HG03442 (cell line): ENCODE measurements around the gene EXTL2.
"Not testable (repeated sequence)": the region's sequence is repeated elsewhere in the genome, so short reads cannot be mapped to it uniquely, and the experiment has no call there.

Experiments
- ATAC-seq: cut with Tn5 transposase; IDR thresholded peaks from one replicate; pipeline ENCODE4 v1.9.1; 2021; ENCODE audit warnings: mild to moderate bottlenecking, moderate library complexity; ENCODE audit not compliant: unreplicated experiment

The EXTL2 gene, protein sequence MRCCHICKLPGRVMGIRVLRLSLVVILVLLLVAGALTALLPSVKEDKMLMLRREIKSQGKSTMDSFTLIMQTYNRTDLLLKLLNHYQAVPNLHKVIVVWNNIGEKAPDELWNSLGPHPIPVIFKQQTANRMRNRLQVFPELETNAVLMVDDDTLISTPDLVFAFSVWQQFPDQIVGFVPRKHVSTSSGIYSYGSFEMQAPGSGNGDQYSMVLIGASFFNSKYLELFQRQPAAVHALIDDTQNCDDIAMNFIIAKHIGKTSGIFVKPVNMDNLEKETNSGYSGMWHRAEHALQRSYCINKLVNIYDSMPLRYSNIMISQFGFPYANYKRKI

DNA sequence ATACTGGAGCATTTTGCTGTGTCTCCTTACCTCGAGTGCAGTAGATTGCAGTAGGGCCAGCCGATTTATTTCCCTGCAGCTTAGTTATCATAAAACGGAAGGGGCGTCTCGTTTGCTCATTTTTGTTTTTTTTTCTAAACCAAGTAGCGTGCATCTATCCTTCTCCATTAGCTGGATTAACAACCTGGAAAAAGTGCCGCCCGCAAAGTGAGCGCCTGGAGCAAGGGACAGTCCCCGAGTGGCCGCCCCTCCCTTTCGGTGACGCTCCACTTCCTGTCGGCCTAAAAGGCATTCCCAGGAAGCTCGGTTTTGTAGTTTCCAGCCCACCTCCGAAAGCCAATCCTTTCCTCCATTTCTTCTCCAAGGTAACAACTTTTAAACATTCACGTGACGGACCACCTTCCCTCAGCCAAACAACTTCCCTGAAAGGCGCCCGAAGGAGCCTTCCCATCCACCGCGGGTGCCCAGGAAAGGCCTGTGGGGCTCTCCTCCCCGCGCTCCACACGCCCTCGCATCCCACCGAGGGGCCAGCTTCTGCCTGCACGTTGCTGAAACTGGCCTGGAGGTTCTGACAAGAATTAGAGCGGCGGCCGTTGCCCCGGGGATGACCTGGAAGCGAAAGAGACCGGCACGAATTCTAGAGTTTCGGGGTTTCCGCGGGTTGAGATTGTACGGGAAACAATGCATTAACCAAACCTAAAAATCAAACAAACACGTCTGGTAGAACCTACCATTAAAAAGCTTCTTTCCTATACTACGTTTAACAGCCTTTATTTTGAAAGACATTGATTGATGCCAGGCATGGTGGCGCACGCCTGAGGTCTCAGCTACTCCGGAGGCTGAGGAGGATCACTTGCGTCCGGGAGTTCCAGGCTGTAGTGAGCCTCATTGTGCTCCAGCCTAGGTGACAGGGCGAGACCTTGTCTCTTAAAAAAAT is at the start of gene EXTL2:
Gene EXTL2, minus strand, starts transcription at position 240 of the 937 bp plus-strand sequence. CDS start 6,085 bp downstream, outside the sequence.
- ATAC-seq: peak; percentile 34

DNA sequence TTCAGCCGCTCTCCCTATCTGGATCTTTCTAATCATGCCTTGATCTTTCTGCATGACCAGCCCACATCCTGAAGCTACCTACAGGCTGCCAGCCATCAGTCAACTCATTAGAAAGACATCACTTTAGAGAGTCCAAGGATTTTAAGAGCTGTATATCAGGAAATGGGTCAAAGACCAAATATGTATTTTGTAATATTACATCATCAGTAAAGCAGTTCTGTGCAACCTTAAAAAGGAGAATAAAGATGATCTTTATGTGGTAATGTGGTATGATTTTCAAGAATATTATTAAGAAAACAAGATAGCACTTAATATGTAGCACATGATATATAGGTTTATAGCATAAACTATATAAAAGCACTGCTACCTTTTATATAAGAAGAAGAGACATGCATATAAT is 48.9 kb upstream of the EXTL2 start:
- no peak for ATAC-seq

DNA sequence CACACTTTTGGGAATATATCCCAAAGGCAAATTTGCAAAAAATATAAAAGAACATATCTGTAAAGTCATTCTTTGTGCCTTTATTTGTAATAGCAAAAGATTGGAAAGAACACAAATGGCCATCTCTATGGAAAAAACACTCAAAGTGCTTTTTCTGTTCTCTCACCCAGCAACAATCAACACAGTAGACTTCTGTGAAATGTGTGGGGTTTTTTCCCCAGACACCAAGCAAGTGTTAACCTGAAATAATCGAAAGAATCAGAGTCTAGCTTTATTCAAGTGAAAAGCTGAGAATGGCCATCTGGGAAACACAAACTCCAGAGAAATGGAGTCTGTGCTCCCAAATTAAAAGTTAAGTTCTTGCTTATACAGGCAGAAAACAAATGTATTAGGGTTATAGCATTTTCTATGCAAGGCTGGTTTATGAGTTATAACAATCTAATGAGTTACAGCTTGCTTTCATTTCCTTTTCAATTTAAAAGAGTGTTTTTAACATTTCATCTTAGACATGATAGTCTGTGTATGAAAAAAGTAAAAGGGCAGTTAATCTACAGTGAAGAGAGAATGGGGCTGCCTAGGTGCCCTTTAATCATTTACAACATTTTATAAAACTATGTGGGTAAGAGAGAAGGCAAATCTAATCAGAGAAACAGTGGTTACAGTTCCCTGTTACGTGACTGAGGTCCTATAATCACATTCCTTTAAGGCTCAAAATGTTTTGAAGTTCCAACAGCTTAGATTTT is 47.8 kb upstream of the EXTL2 start:
- ATAC-seq: no peak

DNA sequence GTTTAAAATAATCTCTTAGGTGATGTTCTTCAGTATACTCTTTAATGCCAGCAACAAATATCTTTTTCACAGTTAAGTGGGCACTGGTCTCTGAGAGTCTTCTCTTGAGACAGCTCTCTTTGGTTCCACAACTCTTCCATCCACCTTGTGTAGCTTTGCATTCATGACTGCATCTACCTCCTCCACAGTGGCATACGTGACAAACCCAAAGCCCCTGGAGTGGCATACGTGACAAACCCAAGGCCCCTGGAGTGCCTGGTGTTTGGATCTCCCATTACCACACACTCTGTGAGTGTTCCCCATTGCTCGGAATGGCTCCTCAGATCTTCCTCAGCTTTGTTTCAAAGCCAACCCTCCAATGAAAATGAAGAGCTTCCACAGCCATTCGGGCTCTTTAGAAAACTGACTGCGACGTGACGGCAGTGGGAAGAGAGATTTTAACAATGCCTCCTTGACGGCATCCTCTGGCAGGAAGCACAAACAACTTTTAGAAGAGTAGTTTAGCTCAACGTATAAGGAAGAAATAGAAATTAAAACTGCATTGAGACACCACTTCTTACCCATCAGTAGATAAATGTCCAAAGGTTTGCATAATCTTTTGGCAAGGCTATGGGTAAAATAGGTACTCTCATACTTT is 47.1 kb upstream of the EXTL2 start:
- ATAC-seq: no peak

DNA sequence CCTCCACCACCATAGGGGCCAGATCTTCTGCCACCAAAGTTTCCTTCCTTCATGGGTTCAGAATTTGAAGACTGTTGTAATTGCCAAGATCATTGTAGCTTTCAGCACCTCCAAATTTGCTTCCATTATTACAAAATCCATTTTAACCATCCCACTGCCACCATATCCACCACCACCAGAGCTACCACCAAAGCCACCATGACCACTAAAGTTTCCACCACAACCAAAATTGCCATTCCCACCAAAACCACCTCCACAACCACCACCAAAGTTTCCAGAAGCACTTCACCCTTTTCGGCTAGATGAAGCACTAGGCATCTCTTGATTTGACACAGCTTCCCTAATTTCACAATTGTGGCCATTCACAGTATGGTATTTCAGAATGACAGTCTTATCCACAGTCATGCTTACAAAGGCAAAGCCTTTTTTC is 46.5 kb upstream of the EXTL2 start:
- peak; percentile 55 for ATAC-seq

DNA sequence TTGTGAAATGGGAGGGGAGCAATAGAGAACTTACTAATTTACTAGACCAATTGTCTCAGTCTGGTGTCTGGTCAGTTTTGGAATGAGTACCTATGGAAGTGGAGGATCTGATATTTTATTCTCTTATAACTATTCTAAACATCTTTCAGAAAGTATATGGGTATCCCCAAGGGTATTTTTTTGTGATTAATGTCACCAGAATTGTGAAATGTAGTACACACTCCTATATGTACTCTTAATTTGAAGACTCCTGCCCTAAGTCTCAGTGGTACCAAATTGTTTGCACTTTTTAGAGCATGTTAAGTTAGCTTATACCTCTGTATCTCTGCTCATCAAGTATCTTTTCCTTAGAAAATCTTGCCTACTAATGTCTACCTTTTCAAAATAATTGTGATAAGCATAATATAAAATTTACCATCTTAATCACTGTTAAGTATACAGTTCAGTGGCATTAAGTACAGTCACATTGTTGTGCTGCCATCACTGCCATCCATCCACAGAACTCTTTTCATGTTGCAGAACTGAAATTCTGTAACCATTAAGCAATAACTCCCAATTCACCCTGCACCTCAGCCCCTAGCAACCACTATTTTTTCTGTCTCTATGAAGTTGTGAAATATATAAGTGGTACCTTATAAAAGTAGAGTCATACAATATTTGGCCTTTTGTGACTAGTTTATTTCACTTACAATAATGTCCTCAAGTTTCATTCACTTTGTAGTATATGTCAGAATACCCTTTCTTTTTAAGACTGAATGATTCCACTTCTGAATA is 41.7 kb upstream of the EXTL2 start:
- ATAC-seq: no peak

DNA sequence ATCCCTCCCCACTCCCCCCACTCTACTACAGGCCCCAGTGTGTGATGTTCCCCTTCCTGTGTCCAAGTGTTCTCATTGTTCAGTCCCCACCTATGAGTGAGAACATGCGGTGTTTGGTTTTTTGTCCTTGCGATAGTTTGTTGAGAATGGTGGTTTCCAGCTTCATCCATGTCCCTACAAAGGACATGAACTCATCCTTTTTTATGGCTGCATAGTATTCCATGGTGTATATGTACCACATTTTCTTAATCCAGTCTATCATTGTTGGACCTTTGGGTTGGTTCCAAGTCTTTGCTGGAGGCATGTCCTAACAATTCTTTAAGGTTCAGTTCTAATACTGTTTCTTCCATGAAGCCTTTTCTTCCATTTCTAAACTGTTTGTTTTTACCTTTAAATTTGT is 38.9 kb upstream of the EXTL2 start:
- not testable (repeated sequence) for ATAC-seq

DNA sequence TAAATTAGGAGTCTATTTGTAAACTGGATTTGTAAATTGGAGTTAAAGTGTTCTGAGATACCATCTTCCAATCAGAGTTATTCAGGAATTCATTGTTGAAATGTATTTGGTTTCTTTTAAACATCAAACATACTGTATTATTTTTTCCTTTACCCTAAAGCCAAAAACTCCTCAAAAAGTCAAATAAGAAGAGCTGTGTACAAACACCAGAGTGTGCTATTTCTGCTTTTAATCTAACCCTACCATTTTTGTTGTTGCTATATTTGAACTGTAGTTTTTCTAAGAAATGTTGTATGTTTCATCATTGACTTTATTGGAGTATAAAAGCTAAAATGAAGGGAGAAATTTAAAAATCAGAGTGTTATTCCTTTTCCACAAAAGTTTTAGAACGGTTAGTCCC is 37.1 kb upstream of the EXTL2 start:
- no peak for ATAC-seq

DNA sequence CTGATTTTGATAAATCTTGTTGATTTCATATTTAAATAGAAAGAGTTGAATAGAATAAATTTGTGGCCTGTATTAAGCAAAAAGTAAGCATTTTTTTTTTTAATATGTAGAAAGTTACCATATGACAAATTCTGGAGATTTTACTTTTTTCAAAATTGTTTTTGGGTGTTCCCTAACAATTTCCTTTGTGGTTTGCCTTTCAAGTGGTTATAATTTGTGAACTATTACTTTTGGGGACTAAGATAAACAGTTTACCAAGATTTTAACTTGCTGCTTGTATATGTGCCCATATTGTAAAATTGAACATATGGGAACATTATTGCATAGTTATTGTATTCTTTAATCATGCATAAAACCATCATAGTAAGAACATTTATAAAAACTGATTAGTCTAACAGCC is 35.9 kb upstream of the EXTL2 start:
- no peak for ATAC-seq

DNA sequence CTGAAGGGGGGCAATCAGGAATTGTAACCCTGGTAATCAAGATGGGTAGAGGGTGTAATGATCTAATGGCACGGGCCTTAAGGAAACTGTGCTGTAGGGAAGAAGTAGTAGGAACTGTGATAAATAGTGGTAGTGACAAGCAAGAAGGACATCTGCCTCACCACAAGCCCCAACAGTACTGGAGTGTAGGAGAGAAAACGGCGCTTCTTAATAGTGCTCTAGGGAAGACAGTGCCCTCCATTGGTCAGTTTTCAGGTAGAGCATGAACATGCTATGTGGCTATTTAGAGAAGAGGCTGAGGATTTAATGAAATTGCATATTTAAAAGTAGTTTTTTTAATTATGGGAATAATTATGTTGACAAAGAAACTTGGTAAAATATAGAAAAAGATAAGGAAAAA is 33.5 kb upstream of the EXTL2 start:
- ATAC-seq: no peak

DNA sequence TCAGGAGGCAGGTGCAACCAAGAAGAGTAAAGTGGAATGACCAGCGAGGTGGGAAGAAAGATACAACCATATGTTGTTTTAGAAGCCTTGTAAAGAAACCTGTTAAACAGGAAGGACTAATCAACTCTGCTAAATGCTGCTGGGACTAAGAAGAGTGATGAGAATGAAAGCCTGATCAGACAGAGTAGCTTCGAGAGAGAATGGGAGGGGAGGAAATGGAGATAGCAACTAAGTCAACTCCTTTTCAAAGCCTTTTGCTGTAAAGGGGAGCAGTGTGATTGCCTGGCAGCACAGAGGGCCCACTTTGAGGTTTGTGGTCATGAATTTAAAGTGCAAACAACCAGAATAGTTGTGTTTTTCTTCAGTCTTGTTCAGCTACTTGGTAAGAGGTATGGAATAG is 32.6 kb upstream of the EXTL2 start:
- ATAC-seq: no peak

DNA sequence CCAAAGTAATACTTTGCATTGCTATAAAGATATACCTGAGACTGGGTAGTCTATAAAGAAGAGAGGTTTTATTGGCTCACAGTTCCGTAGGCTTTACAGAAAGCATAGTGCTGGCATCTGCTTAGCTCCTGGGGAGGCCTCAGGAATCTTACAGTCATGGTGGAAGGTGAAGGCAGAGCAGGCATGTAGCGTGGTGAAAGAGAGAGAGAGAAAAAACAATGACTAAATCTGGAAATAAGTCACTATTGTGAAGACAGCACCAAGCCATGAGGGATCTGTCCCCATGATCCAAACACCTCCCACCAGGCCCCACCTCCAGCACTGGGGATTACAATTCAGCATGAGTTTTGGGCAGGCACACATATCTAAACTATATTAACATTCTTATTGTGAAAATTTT is 31.6 kb upstream of the EXTL2 start:
- no peak for ATAC-seq

DNA sequence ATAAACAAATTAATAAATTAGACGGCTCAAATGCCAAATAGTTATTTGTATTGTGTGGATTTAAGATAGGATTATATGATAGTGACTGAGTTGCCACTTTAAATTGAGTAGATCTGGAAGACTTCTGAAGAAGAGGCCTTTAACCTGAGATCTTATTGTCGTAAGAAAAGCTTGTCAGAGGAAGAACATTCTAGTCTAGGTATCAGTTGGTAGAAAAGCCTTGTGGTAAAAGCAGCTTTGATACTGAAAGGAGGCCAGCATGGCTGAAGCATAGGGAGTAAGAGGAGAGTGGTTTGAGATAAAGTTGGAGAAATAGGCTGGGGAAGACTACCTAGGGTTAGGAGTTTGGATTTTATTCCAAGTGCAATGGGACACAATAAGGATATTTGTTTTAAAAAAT is 30.3 kb upstream of the EXTL2 start:
- ATAC-seq: no peak

DNA sequence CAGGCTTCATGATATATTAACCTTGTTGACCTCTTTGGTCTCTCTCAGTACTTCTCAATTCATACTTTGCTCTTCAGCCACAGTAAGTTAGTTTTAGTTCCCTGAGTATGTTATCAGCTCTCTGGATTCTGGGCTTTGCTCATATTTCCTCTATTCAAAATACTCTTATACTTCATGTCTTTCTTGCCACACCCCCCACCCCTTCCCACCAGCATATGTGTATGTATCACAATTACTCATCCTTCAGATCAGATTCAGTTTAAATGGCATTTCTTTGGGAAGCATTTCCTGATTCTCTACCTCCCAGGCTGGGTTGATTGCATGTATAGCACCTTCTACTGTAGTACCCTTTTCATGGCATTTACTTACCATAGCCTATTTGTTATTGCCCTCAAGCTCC is 29.6 kb upstream of the EXTL2 start:
- ATAC-seq: no peak

DNA sequence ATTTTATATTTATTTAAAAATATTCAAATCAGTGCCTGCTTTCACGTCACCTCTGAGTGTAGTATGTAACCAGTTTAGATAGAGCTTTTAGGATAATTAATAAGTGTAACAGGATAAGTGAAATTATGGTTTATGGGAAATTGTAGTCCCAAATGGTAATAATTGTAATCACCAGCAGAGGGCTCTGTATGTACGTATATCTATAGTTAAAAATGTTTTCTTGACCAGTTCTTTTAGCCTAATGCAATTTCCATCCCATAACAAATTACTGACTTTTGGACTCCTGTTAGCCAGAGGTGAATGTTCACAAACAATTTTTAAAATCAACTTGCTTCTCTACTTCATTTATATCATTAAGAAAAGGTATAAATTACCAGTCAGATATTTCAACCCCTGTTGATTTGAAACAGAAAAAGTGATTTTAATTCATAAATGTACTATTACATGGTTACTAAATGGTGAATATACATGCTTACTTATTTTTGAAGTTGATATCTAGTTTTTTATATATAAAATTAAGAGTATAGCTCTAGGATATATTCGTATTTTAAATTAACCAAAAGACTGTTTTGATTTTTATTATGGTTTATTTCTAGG is 26.6 kb upstream of the EXTL2 start:
- ATAC-seq: no peak

DNA sequence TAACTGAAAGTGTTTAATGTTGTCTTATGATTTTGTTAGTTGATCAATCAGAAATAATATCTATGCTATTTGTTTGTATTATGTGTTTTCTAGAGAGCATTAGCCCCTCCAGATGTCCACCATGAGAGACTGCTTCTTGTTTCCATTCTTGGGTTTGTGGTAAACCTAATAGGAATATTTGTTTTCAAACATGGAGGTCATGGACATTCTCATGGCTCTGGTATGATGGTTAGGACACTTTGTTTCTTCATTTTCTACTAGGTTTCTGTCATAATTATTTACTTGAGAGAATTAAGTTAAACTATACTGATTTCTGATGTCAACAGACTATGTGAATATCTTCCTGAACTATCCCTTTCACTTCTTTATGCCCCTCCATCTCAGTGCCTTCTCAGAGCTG is 17.4 kb upstream of the EXTL2 start:
- ATAC-seq: no peak

DNA sequence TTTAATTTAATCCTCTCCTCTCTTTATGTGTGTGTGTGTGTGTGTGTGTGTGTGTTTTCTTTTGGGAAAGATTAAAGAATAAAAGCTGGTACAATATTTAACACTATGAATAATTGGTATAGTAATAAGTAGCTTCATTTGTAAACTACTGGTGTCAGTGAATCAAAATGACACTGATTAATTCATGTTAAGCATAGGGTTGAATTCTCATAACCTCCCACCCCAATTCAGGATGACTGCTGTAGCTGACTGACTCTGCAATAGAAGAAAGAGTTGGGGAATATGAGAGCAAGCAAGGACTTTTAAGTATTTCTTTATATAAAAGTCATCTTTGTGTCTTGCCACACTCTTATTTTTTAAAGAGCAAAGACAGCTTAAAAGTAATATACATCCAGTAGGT is 14.4 kb upstream of the EXTL2 start:
- ATAC-seq: no peak

DNA sequence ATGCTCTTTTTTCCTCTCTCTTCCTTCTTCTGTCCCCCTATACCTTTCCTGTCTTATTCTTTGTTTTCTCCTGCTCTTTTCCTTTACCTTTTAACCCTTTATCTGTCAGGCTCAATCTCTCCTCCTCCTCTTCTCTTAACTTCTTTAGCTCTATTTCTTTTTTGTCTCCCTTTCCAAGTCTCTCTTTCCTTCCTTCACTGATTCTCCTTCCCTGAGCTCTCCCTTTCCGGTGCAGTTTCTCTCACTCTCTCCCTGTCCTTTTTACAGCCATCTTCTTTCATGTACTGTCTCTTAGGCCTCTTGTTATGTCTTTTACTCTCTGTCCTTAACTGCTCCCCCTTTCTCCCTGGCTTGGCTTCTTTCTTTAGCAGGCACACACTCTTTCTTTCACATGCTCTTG is 13.2 kb upstream of the EXTL2 start:
- no peak for ATAC-seq

DNA sequence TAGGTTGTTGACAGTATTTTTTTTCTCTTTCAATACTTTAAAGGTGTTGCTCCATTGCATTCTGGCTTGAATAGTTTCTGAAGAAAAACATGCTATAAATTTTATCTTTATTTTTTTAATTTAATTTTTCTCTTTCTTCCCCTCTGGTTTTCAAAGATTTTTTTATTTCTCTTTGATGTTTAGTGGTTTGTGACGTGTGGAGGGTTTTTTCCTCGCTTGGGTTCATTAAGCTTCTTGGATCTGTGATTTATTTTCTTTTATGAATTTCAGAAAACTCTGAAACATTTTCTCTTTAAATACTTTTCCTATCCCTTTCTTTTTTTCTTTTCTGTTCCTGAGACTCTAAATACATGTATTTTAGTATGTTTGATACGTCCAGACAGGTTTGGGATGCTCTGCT is 10.5 kb upstream of the EXTL2 start:
- ATAC-seq: no peak

DNA sequence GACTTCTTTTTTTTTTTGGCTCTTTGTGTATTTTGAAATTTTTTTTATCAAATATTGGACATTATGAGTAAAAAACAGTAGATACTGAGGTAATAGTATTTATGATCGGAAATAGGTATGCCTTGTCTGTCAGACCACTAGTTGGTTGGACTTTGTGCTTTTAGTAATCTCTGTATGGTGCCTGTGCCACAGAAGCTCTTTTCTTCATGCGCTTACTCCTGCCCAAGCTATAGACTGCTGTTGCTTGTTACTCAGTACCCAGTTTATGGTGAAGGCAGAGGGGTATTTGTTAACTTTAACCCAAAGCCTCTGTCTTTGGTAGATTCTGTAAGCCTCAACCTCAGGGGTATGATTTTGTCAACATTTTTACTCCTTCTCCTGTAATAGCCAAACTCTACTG is 9.9 kb upstream of the EXTL2 start:
- no peak for ATAC-seq
